Dermis microvascular lymphatic vessel endothelial cell (primary cell): ENCODE results near the gene SPAG9. TPM values are rescaled to one million over a fixed set of nuclear protein-coding genes. Genes with fewer than 3 reads are reported as not detected.
"Not testable (repeated sequence)": the region's sequence is repeated elsewhere in the genome, so short reads cannot be mapped to it uniquely, and the experiment has no call there.

Experiments used
- DNase-seq, 2 donors: peaks; one replicate each; pipeline versions ENCODE4 v3.0.0 to v3.0.0-alpha.2; 2010; ENCODE audit warnings: low read depth in 2 of 2
- total RNA-seq: library from RNA; depleted of rRNA; stranded (reverse); fragments of >200 nt; gene quantifications from 2 replicates; pipeline ENCODE4 v1.2.1, GENCODE V29; 2014

SPAG9 gene
- total RNA-seq, 1 donor from 2014 or later, result 104 TPM

GRCh38 chr17:51133365-51133764 is 12.7 kb upstream of the SPAG9 start:
- no peak for DNase-seq

GRCh38 chr17:51132964-51133319 is 12.3 kb upstream of the SPAG9 start:
- DNase-seq, result peak; percentile 92 to 96

- no peak for DNase-seq
Measured at GRCh38 chr17:51128076-51128475, 7.4 kb upstream of the SPAG9 start.

- no peak for DNase-seq
Measured at GRCh38 chr17:51124640-51125503, 4.2 kb upstream of the SPAG9 start.

GRCh38 chr17:51122473-51123115 is 1.9 kb upstream of the SPAG9 start:
- not testable (repeated sequence) for DNase-seq

GRCh38 chr17:51121620-51122472 is 1.2 kb upstream of the SPAG9 start:
- DNase-seq, result peak; percentile 91 to 98

- DNase-seq, result peak in 1 of 2 donors; percentile 48
Measured at GRCh38 chr17:51120357-51120738, 320 bp downstream of the SPAG9 start.

- DNase-seq, result peak in 1 of 2 donors; percentile 67
Measured at GRCh38 chr17:51119415-51120356, 982 bp downstream of the SPAG9 start.

- peak; percentile 63 for DNase-seq
Measured at GRCh38 chr17:51118330-51119195, 2.1 kb downstream of the SPAG9 start.

- no peak for DNase-seq
Measured at GRCh38 chr17:51115179-51115578, 5.5 kb downstream of the SPAG9 start.

- DNase-seq, result not testable (repeated sequence)
Measured at GRCh38 chr17:51112303-51113222, 8.1 kb downstream of the SPAG9 start.

- DNase-seq, result no peak
Measured at GRCh38 chr17:51107778-51108177, 12.9 kb downstream of the SPAG9 start.

GRCh38 chr17:51103451-51103850 is 17.2 kb downstream of the SPAG9 start:
- DNase-seq, result no peak

GRCh38 chr17:51103050-51103449 is 17.6 kb downstream of the SPAG9 start:
- DNase-seq, result no peak

- no peak for DNase-seq
Measured at GRCh38 chr17:51097708-51098446, 22.8 kb downstream of the SPAG9 start.

GRCh38 chr17:51091635-51092034 is 29.0 kb downstream of the SPAG9 start:
- DNase-seq, result no peak

GRCh38 chr17:51088868-51089267 is 31.8 kb downstream of the SPAG9 start:
- not testable (repeated sequence) for DNase-seq

GRCh38 chr17:51088287-51088686 is 32.4 kb downstream of the SPAG9 start:
- no peak for DNase-seq
